WTC11 (cell line): ENCODE data around the gene OSM.

Experiments used
- CREM ChIP-seq: sonication (generic); formaldehyde crosslinking; IDR thresholded peaks from 2 replicates; pipeline ENCODE4 v1.8.1; 2022; ENCODE audit warnings: mild to moderate bottlenecking, missing genetic modification reagents, moderate library complexity
- NR2C2 ChIP-seq: sonication (generic); formaldehyde crosslinking; IDR thresholded peaks from 2 replicates; pipeline ENCODE4 v1.8.0; 2022; ENCODE audit warnings: mild to moderate bottlenecking, missing genetic modification reagents
- SP1 ChIP-seq: sonication (generic); formaldehyde crosslinking; conservative IDR thresholded peaks from 2 replicates; pipeline ENCODE4 v1.8.1; 2022; ENCODE audit warnings: missing genetic modification reagents
- ZNF317 ChIP-seq: sonication (generic); formaldehyde crosslinking; IDR thresholded peaks from 2 replicates; pipeline ENCODE4 v1.8.1; 2023; ENCODE audit warnings: low read depth, mild to moderate bottlenecking, moderate library complexity, missing genetic modification reagents, borderline replicate concordance
- TF ChIP-seq, protein P1 (sequence below): fragments of 200-600 bp; IDR thresholded peaks from 2 replicates; pipeline ENCODE4 v1.8.0; 2022; ENCODE audit warnings: antibody characterized with exemption

DNA sequence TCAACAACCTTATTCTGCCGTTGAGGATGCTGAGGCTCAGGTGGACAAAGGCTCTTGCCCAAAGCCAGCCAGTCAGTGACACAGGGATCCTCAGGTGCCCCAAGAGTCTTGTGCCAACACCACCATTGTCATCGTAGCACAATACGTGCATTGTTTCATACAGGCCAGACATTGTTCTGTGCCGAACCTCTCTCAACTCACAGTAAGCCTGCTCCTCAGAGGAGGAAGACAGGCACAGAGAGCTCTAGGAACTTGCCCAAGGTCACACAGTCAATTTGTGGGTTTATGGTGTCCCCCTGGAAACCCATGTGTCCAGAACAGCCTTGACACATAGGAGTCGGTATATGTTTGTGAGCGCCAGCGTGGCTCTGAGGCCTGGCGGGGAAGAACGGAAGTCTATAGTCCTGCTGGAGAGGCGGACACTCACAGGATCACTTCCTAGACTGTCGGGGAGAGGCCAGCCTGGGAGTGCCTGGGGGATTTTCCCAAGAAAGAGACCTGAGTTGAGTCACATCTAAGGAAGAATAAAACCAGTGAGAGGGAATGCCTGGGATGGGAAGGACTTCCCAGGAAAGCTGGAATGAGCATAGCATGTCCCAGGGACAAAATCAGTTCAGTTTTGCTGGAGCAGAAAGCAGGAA is 40.3 kb downstream of the OSM start:
- TF ChIP-seq, protein P1, sequence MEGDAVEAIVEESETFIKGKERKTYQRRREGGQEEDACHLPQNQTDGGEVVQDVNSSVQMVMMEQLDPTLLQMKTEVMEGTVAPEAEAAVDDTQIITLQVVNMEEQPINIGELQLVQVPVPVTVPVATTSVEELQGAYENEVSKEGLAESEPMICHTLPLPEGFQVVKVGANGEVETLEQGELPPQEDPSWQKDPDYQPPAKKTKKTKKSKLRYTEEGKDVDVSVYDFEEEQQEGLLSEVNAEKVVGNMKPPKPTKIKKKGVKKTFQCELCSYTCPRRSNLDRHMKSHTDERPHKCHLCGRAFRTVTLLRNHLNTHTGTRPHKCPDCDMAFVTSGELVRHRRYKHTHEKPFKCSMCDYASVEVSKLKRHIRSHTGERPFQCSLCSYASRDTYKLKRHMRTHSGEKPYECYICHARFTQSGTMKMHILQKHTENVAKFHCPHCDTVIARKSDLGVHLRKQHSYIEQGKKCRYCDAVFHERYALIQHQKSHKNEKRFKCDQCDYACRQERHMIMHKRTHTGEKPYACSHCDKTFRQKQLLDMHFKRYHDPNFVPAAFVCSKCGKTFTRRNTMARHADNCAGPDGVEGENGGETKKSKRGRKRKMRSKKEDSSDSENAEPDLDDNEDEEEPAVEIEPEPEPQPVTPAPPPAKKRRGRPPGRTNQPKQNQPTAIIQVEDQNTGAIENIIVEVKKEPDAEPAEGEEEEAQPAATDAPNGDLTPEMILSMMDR = no peak
- TF ChIP-seq ZNF317 (no peak), SP1 (CRISPR knock-in tag) (no peak), NR2C2 (CRISPR knock-in tag) (no peak), CREM (no peak)
